GF-D8 (cell line): ENCODE measurements around the gene SUSD2.
"Not testable (repeated sequence)": the region's sequence is repeated elsewhere in the genome, so short reads cannot be mapped to it uniquely, and the experiment has no call there.

Source experiments
- DNase-seq: peaks from one replicate; lab custom pipeline; 2025; lab: John Stamatoyannopoulos, UW

Gene SUSD2

GRCh38 chr22:24188705-24189248 lies 7.5 kb downstream of the SUSD2 start:
- DNase-seq = no peak

GRCh38 chr22:24189249-24190158 lies 8.2 kb downstream of the SUSD2 start:
- DNase-seq = peak; percentile 18

- no peak for DNase-seq
Measured at GRCh38 chr22:24190159-24190540, 8.9 kb downstream of the SUSD2 start.

GRCh38 chr22:24190596-24191208 lies 9.4 kb downstream of the SUSD2 start:
- DNase-seq = no peak

- no peak for DNase-seq
Measured at GRCh38 chr22:24191381-24191841, 10.1 kb downstream of the SUSD2 start.

GRCh38 chr22:24191893-24192292 lies 10.6 kb downstream of the SUSD2 start:
- no peak for DNase-seq

- DNase-seq = no peak
Measured at GRCh38 chr22:24198682-24199052, 17.4 kb downstream of the SUSD2 start.

- no peak for DNase-seq
Measured at GRCh38 chr22:24200619-24201212, 19.4 kb downstream of the SUSD2 start.

- no peak for DNase-seq
Measured at GRCh38 chr22:24201681-24202614, 20.7 kb downstream of the SUSD2 start.

GRCh38 chr22:24203856-24204255 lies 22.6 kb downstream of the SUSD2 start:
- DNase-seq = not testable (repeated sequence)

- DNase-seq = peak; percentile 52
Measured at GRCh38 chr22:24205438-24206195, 24.3 kb downstream of the SUSD2 start.

- peak; percentile 91 for DNase-seq
Measured at GRCh38 chr22:24206460-24207263, 25.4 kb downstream of the SUSD2 start.

GRCh38 chr22:24207264-24208011 lies 26.2 kb downstream of the SUSD2 start:
- DNase-seq = peak; percentile 33

GRCh38 chr22:24208012-24208749 lies 26.9 kb downstream of the SUSD2 start:
- DNase-seq = peak; percentile 96

- DNase-seq = no peak
Measured at GRCh38 chr22:24209016-24209415, 27.7 kb downstream of the SUSD2 start.

GRCh38 chr22:24209687-24210086 lies 28.4 kb downstream of the SUSD2 start:
- no peak for DNase-seq

GRCh38 chr22:24210409-24210808 lies 29.1 kb downstream of the SUSD2 start:
- DNase-seq = not testable (repeated sequence)

GRCh38 chr22:24211716-24212115 lies 30.4 kb downstream of the SUSD2 start:
- DNase-seq = not testable (repeated sequence)
